ENCODE measurements around the gene ACP2.
A peak's percentile ranks its signal among the peaks of the same experiment; 100 is the strongest.

Gene ACP2

DNA sequence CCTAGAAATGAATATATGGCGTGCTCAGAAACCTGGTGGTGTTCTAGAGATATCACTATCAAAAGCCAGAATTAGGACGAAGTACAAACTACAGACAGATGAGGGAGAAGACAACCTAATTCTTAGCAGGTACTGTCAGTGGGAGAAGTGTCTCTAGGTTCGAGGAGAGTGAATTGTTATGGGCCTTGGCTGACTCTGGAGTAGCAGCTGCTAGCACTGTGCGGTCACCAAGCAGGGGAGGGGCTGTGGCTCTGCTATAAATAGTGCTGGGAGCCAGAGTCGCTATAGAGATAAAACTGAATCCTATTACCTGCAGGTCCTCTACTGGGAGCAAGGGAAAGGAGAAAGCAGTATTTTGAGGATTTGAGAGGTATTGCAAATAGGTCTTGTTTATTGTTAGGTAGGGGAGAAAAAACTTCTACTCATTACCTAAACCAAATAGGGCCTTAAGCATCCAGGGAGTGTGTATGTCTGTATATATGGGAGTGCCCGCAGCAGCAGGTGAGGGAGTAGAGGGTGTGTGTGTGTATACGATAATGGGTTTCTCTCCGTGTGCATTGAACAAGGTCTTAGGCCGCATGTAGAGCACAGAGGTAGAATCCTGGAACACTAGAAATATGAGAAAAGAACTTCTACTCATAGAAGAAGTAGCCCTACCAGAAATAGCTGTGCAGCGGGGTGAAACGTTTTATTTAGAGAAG lies 23.5 kb upstream of the ACP2 start (continued):
- TF ChIP-seq, protein P1, sequence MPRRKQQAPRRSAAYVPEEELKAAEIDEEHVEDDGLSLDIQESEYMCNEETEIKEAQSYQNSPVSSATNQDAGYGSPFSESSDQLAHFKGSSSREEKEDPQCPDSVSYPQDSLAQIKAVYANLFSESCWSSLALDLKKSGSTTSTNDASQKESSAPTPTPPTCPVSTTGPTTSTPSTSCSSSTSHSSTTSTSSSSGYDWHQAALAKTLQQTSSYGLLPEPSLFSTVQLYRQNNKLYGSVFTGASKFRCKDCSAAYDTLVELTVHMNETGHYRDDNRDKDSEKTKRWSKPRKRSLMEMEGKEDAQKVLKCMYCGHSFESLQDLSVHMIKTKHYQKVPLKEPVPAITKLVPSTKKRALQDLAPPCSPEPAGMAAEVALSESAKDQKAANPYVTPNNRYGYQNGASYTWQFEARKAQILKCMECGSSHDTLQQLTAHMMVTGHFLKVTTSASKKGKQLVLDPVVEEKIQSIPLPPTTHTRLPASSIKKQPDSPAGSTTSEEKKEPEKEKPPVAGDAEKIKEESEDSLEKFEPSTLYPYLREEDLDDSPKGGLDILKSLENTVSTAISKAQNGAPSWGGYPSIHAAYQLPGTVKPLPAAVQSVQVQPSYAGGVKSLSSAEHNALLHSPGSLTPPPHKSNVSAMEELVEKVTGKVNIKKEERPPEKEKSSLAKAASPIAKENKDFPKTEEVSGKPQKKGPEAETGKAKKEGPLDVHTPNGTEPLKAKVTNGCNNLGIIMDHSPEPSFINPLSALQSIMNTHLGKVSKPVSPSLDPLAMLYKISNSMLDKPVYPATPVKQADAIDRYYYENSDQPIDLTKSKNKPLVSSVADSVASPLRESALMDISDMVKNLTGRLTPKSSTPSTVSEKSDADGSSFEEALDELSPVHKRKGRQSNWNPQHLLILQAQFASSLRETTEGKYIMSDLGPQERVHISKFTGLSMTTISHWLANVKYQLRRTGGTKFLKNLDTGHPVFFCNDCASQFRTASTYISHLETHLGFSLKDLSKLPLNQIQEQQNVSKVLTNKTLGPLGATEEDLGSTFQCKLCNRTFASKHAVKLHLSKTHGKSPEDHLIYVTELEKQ (tag by site-specific recombination; IDR thresholded peaks at IDR 0.05; ENCODE audit: borderline replicate concordance), result no peak
- TF ChIP-seq ZNF239 (tag by site-specific recombination; IDR thresholded peaks at IDR 0.05) (no peak), ZNF549 (tag by site-specific recombination; IDR thresholded peaks at IDR 0.05) (no peak), ZNF248 (tag by site-specific recombination; IDR thresholded peaks at IDR 0.05) (no peak), ZNF311 (tag by site-specific recombination; IDR thresholded peaks at IDR 0.05; ENCODE audit: borderline replicate concordance) (no peak)
- TF ChIP-seq, protein P2, sequence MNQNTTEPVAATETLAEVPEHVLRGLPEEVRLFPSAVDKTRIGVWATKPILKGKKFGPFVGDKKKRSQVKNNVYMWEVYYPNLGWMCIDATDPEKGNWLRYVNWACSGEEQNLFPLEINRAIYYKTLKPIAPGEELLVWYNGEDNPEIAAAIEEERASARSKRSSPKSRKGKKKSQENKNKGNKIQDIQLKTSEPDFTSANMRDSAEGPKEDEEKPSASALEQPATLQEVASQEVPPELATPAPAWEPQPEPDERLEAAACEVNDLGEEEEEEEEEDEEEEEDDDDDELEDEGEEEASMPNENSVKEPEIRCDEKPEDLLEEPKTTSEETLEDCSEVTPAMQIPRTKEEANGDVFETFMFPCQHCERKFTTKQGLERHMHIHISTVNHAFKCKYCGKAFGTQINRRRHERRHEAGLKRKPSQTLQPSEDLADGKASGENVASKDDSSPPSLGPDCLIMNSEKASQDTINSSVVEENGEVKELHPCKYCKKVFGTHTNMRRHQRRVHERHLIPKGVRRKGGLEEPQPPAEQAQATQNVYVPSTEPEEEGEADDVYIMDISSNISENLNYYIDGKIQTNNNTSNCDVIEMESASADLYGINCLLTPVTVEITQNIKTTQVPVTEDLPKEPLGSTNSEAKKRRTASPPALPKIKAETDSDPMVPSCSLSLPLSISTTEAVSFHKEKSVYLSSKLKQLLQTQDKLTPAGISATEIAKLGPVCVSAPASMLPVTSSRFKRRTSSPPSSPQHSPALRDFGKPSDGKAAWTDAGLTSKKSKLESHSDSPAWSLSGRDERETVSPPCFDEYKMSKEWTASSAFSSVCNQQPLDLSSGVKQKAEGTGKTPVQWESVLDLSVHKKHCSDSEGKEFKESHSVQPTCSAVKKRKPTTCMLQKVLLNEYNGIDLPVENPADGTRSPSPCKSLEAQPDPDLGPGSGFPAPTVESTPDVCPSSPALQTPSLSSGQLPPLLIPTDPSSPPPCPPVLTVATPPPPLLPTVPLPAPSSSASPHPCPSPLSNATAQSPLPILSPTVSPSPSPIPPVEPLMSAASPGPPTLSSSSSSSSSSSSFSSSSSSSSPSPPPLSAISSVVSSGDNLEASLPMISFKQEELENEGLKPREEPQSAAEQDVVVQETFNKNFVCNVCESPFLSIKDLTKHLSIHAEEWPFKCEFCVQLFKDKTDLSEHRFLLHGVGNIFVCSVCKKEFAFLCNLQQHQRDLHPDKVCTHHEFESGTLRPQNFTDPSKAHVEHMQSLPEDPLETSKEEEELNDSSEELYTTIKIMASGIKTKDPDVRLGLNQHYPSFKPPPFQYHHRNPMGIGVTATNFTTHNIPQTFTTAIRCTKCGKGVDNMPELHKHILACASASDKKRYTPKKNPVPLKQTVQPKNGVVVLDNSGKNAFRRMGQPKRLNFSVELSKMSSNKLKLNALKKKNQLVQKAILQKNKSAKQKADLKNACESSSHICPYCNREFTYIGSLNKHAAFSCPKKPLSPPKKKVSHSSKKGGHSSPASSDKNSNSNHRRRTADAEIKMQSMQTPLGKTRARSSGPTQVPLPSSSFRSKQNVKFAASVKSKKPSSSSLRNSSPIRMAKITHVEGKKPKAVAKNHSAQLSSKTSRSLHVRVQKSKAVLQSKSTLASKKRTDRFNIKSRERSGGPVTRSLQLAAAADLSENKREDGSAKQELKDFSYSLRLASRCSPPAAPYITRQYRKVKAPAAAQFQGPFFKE (tag by site-specific recombination; IDR thresholded peaks at IDR 0.05; ENCODE audit: borderline replicate concordance), result no peak
- TF ChIP-seq, protein P3, sequence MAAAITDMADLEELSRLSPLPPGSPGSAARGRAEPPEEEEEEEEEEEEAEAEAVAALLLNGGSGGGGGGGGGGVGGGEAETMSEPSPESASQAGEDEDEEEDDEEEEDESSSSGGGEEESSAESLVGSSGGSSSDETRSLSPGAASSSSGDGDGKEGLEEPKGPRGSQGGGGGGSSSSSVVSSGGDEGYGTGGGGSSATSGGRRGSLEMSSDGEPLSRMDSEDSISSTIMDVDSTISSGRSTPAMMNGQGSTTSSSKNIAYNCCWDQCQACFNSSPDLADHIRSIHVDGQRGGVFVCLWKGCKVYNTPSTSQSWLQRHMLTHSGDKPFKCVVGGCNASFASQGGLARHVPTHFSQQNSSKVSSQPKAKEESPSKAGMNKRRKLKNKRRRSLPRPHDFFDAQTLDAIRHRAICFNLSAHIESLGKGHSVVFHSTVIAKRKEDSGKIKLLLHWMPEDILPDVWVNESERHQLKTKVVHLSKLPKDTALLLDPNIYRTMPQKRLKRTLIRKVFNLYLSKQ (tag by site-specific recombination; IDR thresholded peaks at IDR 0.05; ENCODE audit: borderline replicate concordance), result no peak

DNA sequence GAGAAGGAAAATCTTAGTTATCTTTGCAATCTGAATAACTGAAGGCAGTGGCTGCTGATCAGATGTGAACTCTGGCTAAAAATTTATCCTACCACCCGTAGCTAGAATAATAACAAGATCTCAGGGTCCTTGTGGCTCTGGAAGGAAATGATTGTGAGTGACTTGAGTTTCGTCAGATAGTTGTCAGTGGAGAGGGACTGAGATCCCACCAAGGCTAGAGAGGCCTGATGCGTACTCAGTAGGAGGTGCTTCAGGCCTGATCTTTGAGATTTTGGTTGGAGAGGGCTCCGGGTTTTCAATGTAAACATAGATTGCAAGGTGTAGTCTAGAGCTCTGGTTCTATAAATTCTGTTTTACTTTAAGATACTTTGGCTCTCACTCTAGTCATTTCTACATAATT lies 22.7 kb upstream of the ACP2 start:
- Histone ChIP-seq H3K4me1 (ENCODE audit: control insufficient read depth, insufficient read depth, low read length) (peaks cover 13% of the 10 kb centered on the region; the same call in 1 of the 2 replicates), H3K36me3 (ENCODE audit: control insufficient read depth in 2 of 2, insufficient read depth in 1 of 2, low read length in 2 of 2) (peaks cover 0 to 27% of the 10 kb centered on the region in 2 experiments; a peak in 1 of 3 replicates), H3K4me3 (ENCODE audit: low read depth, low read length) (no peak overlapping the region; the same call in 1 of the 2 replicates), H3K9me3 (ENCODE audit: control insufficient read depth, insufficient read depth, low read depth, low read length) (no peaks in the 10 kb centered on the region), H3K27ac (ENCODE audit: extremely low read depth, low read depth, low read length) (peak overlapping the region; percentile 43; the same call in 1 of the 2 replicates)
- CTCF ChIA-PET, result interaction anchor here (0.7 to 3.1 kb wide), 6 partner anchors 10 to 337 kb away, joined by 3 to 33 read pairs (median 5); partner anchors contain the start of gene NR1H3
- TF ChIP-seq GLIS1 (tag by site-specific recombination; IDR thresholded peaks at IDR 0.05) (peak; percentile 34; the same call in 1 of the 2 replicates), ZIC2 (tag by site-specific recombination; IDR thresholded peaks at IDR 0.05) (peak; percentile 48)
- TF ChIP-seq, protein P4, sequence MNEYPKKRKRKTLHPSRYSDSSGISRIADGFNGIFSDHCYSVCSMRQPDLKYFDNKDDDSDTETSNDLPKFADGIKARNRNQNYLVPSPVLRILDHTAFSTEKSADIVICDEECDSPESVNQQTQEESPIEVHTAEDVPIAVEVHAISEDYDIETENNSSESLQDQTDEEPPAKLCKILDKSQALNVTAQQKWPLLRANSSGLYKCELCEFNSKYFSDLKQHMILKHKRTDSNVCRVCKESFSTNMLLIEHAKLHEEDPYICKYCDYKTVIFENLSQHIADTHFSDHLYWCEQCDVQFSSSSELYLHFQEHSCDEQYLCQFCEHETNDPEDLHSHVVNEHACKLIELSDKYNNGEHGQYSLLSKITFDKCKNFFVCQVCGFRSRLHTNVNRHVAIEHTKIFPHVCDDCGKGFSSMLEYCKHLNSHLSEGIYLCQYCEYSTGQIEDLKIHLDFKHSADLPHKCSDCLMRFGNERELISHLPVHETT (tag by site-specific recombination; IDR thresholded peaks at IDR 0.05), result no peak
- POLR2A ChIA-PET, result interaction anchor here (0.6 to 2.3 kb wide), 6 partner anchors 12 to 57 kb away, joined by 3 to 9 read pairs (median 6); partner anchors contain the start of genes ACP2, DDB2 and NR1H3
